ENCODE results near the gene BMPR1B. TPM values are rescaled to one million over a fixed set of nuclear protein-coding genes. Genes with fewer than 3 reads are reported as not detected.

BMPR1B gene
- total and polyA plus RNA-seq, 9 of the 15 experiments (the other 6 are each of a cell fraction or from before 2014, with no cell fraction given), result 0.01 TPM; not detected in 8

- CTCF ChIA-PET (ENCODE audit: low intra/inter-chr PET ratio), result no interaction called here
- BruUV-seq (replicated peaks), result no TSS peak
- POLR2A ChIA-PET, result interaction anchor here (0.6 kb wide), 1 partner anchor 858 kb away, joined by 4 read pairs; no protein-coding TSS in a partner anchor
- TF ChIP-seq ZBTB11 (CRISPR knock-in tag; IDR thresholded peaks at IDR 0.05) (no peak), MYNN (IDR thresholded peaks at IDR 0.05) (no peak), MYNN (CRISPR knock-in tag; IDR thresholded peaks at IDR 0.05) (no peak), ZNF609 (CRISPR knock-in tag; IDR thresholded peaks at IDR 0.05; ENCODE audit: borderline replicate concordance) (no peak), HDAC3 (IDR thresholded peaks at IDR 0.05; ENCODE audit: borderline replicate concordance, partially characterized antibody) (no peak), CREB3 (tag; conservative IDR thresholded peaks at IDR 0.05; ENCODE audit: low read depth) (no peak), ZNF311 (CRISPR knock-in tag; IDR thresholded peaks at IDR 0.05) (no peak), CBX8 (IDR thresholded peaks at IDR 0.05; ENCODE audit: borderline replicate concordance, extremely low read depth, low read depth, low read length, poor library complexity, severe bottlenecking) (no peak), PREB (CRISPR knock-in tag; IDR thresholded peaks at IDR 0.05) (no peak), SNIP1 (IDR thresholded peaks at IDR 0.05; ENCODE audit: low read depth) (no peak)
Measured at GRCh38 chr4:95071851-95072250, 314.1 kb downstream of the BMPR1B start.

More at GRCh38 chr4:95071851-95072250, 314.1 kb downstream of the BMPR1B start:
- no peaks in the 10 kb centered on the region; a peak in 1 of 5 replicates for H3K27me3 ChIP-seq (ENCODE audit: control insufficient read depth in 2 of 2, insufficient read depth in 2 of 2, low read length in 2 of 2)
- intact Hi-C loops (cut with micrococcal nuclease) (no loop called here), in situ Hi-C loops (cut with MboI) (no loop called here)
- no peak overlapping the region for H3K27ac ChIP-seq (ENCODE audit: extremely low read depth, low read depth, low read length)
- H3K9ac ChIP-seq (ENCODE audit: insufficient read depth in 1 of 2, low read depth in 2 of 2, low read length in 2 of 2), result no peak overlapping the region
- H3K9me3 ChIP-seq (replicated peaks; ENCODE audit: control insufficient read depth, insufficient read depth, low read depth, low read length), result 0 out of 2 replicates have a peak, but pooled peaks cover 1% of the 10 kb centered on the region
- no peak for FAIRE-seq
- H4K20me1 ChIP-seq (replicated peaks; ENCODE audit: control insufficient read depth, insufficient read depth, low read length), result no peaks in the 10 kb centered on the region
- no peak overlapping the region for H3K4me2 ChIP-seq (ENCODE audit: insufficient read depth, low read length)
- no peaks in the 10 kb centered on the region for H3K36me3 ChIP-seq (ENCODE audit: control insufficient read depth, insufficient read depth, low read length)
- no peak for DNase-seq (ENCODE audit: extremely low read depth in 1 of 4, low spot score in 3 of 4)
- no peak overlapping the region for H3K4me3 ChIP-seq
- no peak for ATAC-seq
- H3K9me1 ChIP-seq (ENCODE audit: control insufficient read depth, insufficient read depth, low read length), result no peaks in the 10 kb centered on the region
- H3K4me1 ChIP-seq (replicated peaks in 1 of 2; ENCODE audit: control insufficient read depth in 2 of 2, insufficient read depth in 2 of 2, low read length in 2 of 2), result no peaks in the 10 kb centered on the region
- no peak overlapping the region for H2AFZ ChIP-seq (ENCODE audit: low read depth, low read length)
- no peaks in the 10 kb centered on the region for H3K79me2 ChIP-seq (ENCODE audit: control insufficient read depth, insufficient read depth, low read length)
- 3% methylated on average over 3 of the region's 3 CpGs for WGBS (ENCODE audit: insufficient coverage, low coverage, missing lambda C conversion rate)
